ENCODE measurements around the gene PKN1.
"Not testable (repeated sequence)": the region's sequence is repeated elsewhere in the genome, so short reads cannot be mapped to it uniquely, and the experiment has no call there.

DNA sequence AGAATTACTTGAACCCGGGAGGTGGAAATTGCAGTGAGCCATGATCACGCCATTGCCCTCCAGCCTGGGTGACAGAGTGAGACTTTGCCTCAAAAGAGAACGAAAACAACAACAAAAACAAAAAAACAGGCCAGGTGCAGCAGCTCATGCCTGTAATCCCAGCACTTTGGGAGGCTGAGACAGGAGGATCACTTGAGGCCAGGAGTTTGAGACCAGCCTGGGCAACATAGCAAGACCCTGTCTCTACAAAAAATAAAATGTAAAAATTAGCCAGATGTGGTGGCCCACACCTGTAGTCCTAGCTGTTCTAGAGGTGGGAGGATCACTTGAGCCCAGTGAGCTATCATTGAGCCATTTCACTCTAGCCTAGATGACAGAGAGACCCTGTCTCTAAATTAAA is 19.2 kb downstream of the PKN1 start:
- TF ChIP-seq POLR2A (IDR thresholded peaks at IDR 0.05; ENCODE audit: extremely low read depth, insufficient read length): not testable (repeated sequence)
- TF ChIP-seq, protein P1, sequence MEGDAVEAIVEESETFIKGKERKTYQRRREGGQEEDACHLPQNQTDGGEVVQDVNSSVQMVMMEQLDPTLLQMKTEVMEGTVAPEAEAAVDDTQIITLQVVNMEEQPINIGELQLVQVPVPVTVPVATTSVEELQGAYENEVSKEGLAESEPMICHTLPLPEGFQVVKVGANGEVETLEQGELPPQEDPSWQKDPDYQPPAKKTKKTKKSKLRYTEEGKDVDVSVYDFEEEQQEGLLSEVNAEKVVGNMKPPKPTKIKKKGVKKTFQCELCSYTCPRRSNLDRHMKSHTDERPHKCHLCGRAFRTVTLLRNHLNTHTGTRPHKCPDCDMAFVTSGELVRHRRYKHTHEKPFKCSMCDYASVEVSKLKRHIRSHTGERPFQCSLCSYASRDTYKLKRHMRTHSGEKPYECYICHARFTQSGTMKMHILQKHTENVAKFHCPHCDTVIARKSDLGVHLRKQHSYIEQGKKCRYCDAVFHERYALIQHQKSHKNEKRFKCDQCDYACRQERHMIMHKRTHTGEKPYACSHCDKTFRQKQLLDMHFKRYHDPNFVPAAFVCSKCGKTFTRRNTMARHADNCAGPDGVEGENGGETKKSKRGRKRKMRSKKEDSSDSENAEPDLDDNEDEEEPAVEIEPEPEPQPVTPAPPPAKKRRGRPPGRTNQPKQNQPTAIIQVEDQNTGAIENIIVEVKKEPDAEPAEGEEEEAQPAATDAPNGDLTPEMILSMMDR (IDR thresholded peaks at IDR 0.05; ENCODE audit: low read depth, low read length): not testable (repeated sequence)
- TF ChIP-seq, protein P2, sequence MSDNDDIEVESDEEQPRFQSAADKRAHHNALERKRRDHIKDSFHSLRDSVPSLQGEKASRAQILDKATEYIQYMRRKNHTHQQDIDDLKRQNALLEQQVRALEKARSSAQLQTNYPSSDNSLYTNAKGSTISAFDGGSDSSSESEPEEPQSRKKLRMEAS (IDR thresholded peaks at IDR 0.05; ENCODE audit: low read depth, low read length): not testable (repeated sequence)
